ENCODE results near the gene CSF2.

- TF ChIP-seq CTCF (IDR thresholded peaks at IDR 0.05 in 2 of 3, conservative IDR thresholded peaks at IDR 0.05 in 1 of 3; ENCODE audit: borderline replicate concordance in 1 of 3, insufficient read depth in 1 of 3, low read depth in 2 of 3, low read length in 2 of 3) (no peak), EZH2 (IDR thresholded peaks at IDR 0.05) (no peak), POLR2A (IDR thresholded peaks at IDR 0.05; ENCODE audit: borderline replicate concordance, extremely low read depth, insufficient read depth, insufficient read length) (no peak), EZH2phosphoT487 (IDR thresholded peaks at IDR 0.05; ENCODE audit: borderline replicate concordance) (no peak), REST (IDR thresholded peaks at IDR 0.05; ENCODE audit: low read depth) (no peak), ZFX (IDR thresholded peaks at IDR 0.05) (no peak), TCF7L2 (IDR thresholded peaks at IDR 0.05; ENCODE audit: borderline replicate concordance, extremely low read depth, insufficient read depth, insufficient read length) (no peak), ELF1 (IDR thresholded peaks at IDR 0.05; ENCODE audit: borderline replicate concordance, low read depth) (no peak), ZBTB33 (IDR thresholded peaks at IDR 0.05; ENCODE audit: extremely low read depth, insufficient replicate concordance, low read length) (no peak), EGR1 (IDR thresholded peaks at IDR 0.05; ENCODE audit: low read depth) (no peak), ZNF274 (IDR thresholded peaks at IDR 0.05; ENCODE audit: low read depth, low read length) (no peak), RAD21 (IDR thresholded peaks at IDR 0.05; ENCODE audit: low read depth) (no peak)
These were observed 13.7 kb upstream of the CSF2 start for GRCh38 chr5:132059696-132060500.

All from HCT116 (cell line).